GM12878 (cell line): ENCODE data around the gene ASB3. TPM values are rescaled to one million over a fixed set of nuclear protein-coding genes. Genes with fewer than 3 reads are reported as not detected.

ENCODE experiments used
- CBX5 ChIP-seq: sonication (generic); IDR thresholded peaks from 2 replicates; pipeline ENCODE4 v1.6.1; 2016; ENCODE audit warnings: low read depth, moderate library complexity, mild to moderate bottlenecking, inconsistent platforms
- CHD4 ChIP-seq: fragments of 200-600 bp; sonication (generic); IDR thresholded peaks from 2 replicates; pipeline ENCODE4 v1.6.1; 2016; ENCODE audit warnings: mild to moderate bottlenecking
- DPF2 ChIP-seq: fragments of 450-650 bp; IDR thresholded peaks from 2 replicates; pipeline ENCODE4 v1.6.1; 2017; ENCODE audit warnings: mild to moderate bottlenecking
- EZH2 ChIP-seq: IDR thresholded peaks from 2 replicates; pipeline ENCODE4 v1.6.1; 2012; ENCODE audit warnings: low read depth, mild to moderate bottlenecking, control low read depth, inconsistent platforms, low read length, borderline replicate concordance; ENCODE audit not compliant: control insufficient read depth
- HCFC1 ChIP-seq: fragments of 150-350 bp; IDR thresholded peaks from 2 replicates; pipeline ENCODE4 v1.6.1; 2014; ENCODE audit warnings: low read length
- HDAC6 ChIP-seq: fragments of 200-600 bp; sonication (generic); IDR thresholded peaks from one replicate; pipeline ENCODE4 v1.8.0; 2017; ENCODE audit warnings: antibody characterized with exemption; ENCODE audit not compliant: unreplicated experiment
- HDGF ChIP-seq: fragments of 450-650 bp; IDR thresholded peaks from 2 replicates; pipeline ENCODE4 v1.6.1; 2016; ENCODE audit warnings: antibody characterized with exemption
- IRF4 ChIP-seq: IDR thresholded peaks from 2 replicates; pipeline ENCODE4 v1.6.1; 2011; ENCODE audit warnings: low read depth, low read length
- NR2C2 ChIP-seq: IDR thresholded peaks from 2 replicates; pipeline ENCODE4 v1.6.1; 2011; ENCODE audit warnings: borderline replicate concordance, low read depth; ENCODE audit not compliant: control insufficient read depth, insufficient read length
- PAX5 ChIP-seq: IDR thresholded peaks from 2 replicates; pipeline ENCODE4 v1.6.1; 2011; ENCODE audit warnings: low read depth, low read length, borderline replicate concordance
- PRDM15 ChIP-seq: fragments of 450-650 bp; formaldehyde crosslinking; IDR thresholded peaks from 2 replicates; pipeline ENCODE4 v1.4.0; 2020; ENCODE audit warnings: mild to moderate bottlenecking, moderate library complexity
- SIX5 ChIP-seq: IDR thresholded peaks from 2 replicates; pipeline ENCODE4 v1.6.1; 2011; ENCODE audit warnings: mild to moderate bottlenecking, low read depth, low read length, moderate library complexity; ENCODE audit not compliant: severe bottlenecking
- SKIL ChIP-seq: fragments of 450-650 bp; IDR thresholded peaks from 2 replicates; pipeline ENCODE4 v1.6.1; 2017; ENCODE audit warnings: mild to moderate bottlenecking, low read depth, inconsistent platforms; ENCODE audit not compliant: poor library complexity, severe bottlenecking
- SMAD1 ChIP-seq: fragments of 450-650 bp; IDR thresholded peaks from 2 replicates; pipeline ENCODE4 v1.6.1; 2018; ENCODE audit warnings: mild to moderate bottlenecking, low read depth; ENCODE audit not compliant: partially characterized antibody
- SPI1 ChIP-seq: IDR thresholded peaks from 2 replicates; pipeline ENCODE4 v1.6.1; 2011; ENCODE audit warnings: low read depth, mild to moderate bottlenecking, low read length, moderate library complexity, borderline replicate concordance; ENCODE audit not compliant: insufficient read depth
- SRF ChIP-seq, 2 experiments: IDR thresholded peaks; 2 replicates each; pipeline ENCODE4 v1.6.1; 2011; ENCODE audit warnings: low read depth in 2 of 2, low read length in 2 of 2, mild to moderate bottlenecking in 1 of 2, moderate library complexity in 1 of 2
- USF1 ChIP-seq: IDR thresholded peaks from 2 replicates; pipeline ENCODE4 v1.6.1; 2011; ENCODE audit warnings: borderline replicate concordance, low read depth, mild to moderate bottlenecking, moderate library complexity, mixed read lengths, low read length; ENCODE audit not compliant: insufficient read depth; ENCODE audit errors: extremely low read length
- ZBTB4 ChIP-seq: fragments of 450-650 bp; formaldehyde crosslinking; IDR thresholded peaks from 2 replicates; pipeline ENCODE4 v1.4.0; 2022; ENCODE audit warnings: mild to moderate bottlenecking, moderate library complexity
- ZZZ3 ChIP-seq: IDR thresholded peaks from 2 replicates; pipeline ENCODE4 v1.6.1; 2011; ENCODE audit warnings: low read depth; ENCODE audit not compliant: control insufficient read depth, insufficient read length
- polyA plus RNA-seq, 11 experiments: library from polyadenylated mRNA; depleted of rRNA in 4 of 11; unstranded in 6 of 11; stranded (reverse) in 5 of 11; fragments of >200 nt; fragmentation: Nextera tagmentation in 4 of 11; fragmentation: Illumina TruSeq in 1 of 11; extraction: Ambion mirVana in 4 of 11; extraction: Trizol in 1 of 11; gene quantifications; 1 replicate in 1 of 11; 2 replicates in 10 of 11; pipeline versions ENCODE4 v1.2.1 to v1.2.3, GENCODE V29; 2011 to 2016; ENCODE audit warnings: inconsistent platforms in 2 of 11, missing spikeins in 2 of 11, low read depth in 1 of 11
- total RNA-seq, 4 experiments: library from RNA; depleted of rRNA in 3 of 4; stranded (reverse); fragments of >200 nt in 3 of 4; fragmentation: Illumina TruSeq in 1 of 4; extraction: Trizol in 1 of 4; gene quantifications; 2 replicates each; pipeline versions ENCODE4 v1.2.1 to v1.2.3, GENCODE V29; 2013 to 2021

ASB3 gene
- total and polyA plus RNA-seq, 10 of the 15 experiments (the other 5 are each of a cell fraction or from before 2014, with no cell fraction given): 16.4 to 30.9 (median 22.6) TPM

GRCh38 chr2:53786705-53787613, at the start of gene ASB3, which contains the start of gene ERLEC1 (continued):
- TF ChIP-seq SIX5 (peak; percentile 65), HDAC6 (no peak), DPF2 (peak; percentile 61; the same call in 1 of the 2 replicates), ZBTB4 (CRISPR knock-in tag) (no peak), SMAD1 (no peak), PRDM15 (CRISPR knock-in tag) (no peak), PAX5 (no peak), IRF4 (no peak; the same call in 1 of the 2 replicates), SKIL (no peak), EZH2 (no peak), SPI1 (no peak), USF1 (no peak), CBX5 (0 out of 2 replicates have a peak, but pooled peaks have one; percentile 10), CHD4 (no peak), HCFC1 (peak; percentile 77), NR2C2 (no peak), HDGF (no peak), SRF (IDR thresholded peaks at IDR 0.05; ENCODE audit: low read depth in 2 of 2, low read length in 2 of 2) (peak in 1 of 2 experiments; percentile 46; a peak in 2 of 4 replicates), ZZZ3 (no peak)
